ENCODE results near the gene FAM162A.
"Not testable (repeated sequence)": the region's sequence is repeated elsewhere in the genome, so short reads cannot be mapped to it uniquely, and the experiment has no call there.

The FAM162A gene

GRCh38 chr3:122364490-122364889, 19.5 kb upstream of the FAM162A start:
- H3K4me3 Mint-ChIP-seq, result no peak overlapping the region
- ATAC-seq (replicated peaks), result no peak
- no peak overlapping the region for H3K27ac Mint-ChIP-seq
- no peak for DNase-seq
- peaks cover 0 to 2% of the 10 kb centered on the region in 2 donors for H3K4me1 Mint-ChIP-seq
- peaks cover 27 to 55% of the 10 kb centered on the region in 2 donors for H3K36me3 Mint-ChIP-seq
- no peaks in the 10 kb centered on the region for H3K27me3 Mint-ChIP-seq
- no peaks in the 10 kb centered on the region for H3K9me3 Mint-ChIP-seq

GRCh38 chr3:122365073-122365472, 18.9 kb upstream of the FAM162A start:
- Mint-ChIP-seq H3K9me3 (no peaks in the 10 kb centered on the region), H3K4me1 (peaks cover 0 to 2% of the 10 kb centered on the region in 2 donors), H3K27ac (no peak overlapping the region), H3K36me3 (peaks cover 28 to 57% of the 10 kb centered on the region in 2 donors), H3K4me3 (no peak overlapping the region), H3K27me3 (no peaks in the 10 kb centered on the region)
- ATAC-seq (replicated peaks) (no peak), DNase-seq (no peak)

- H3K4me1 Mint-ChIP-seq; H3K9me3 Mint-ChIP-seq; ATAC-seq (replicated peaks); H3K27me3 Mint-ChIP-seq; DNase-seq; H3K27ac Mint-ChIP-seq; H3K4me3 Mint-ChIP-seq: not testable (repeated sequence)
- H3K36me3 Mint-ChIP-seq, result peaks cover 26 to 53% of the 10 kb centered on the region in 2 donors
Measured at GRCh38 chr3:122365582-122366378, 18.2 kb upstream of the FAM162A start.

- DNase-seq (no peak), ATAC-seq (replicated peaks) (no peak)
- H3K4me3 Mint-ChIP-seq, result no peak overlapping the region
- H3K36me3 Mint-ChIP-seq, result peaks cover 29 to 57% of the 10 kb centered on the region in 2 donors
- H3K4me1 Mint-ChIP-seq, result peaks cover 0 to 6% of the 10 kb centered on the region in 2 donors
- no peaks in the 10 kb centered on the region for H3K27me3 Mint-ChIP-seq
- no peaks in the 10 kb centered on the region for H3K9me3 Mint-ChIP-seq
- no peak overlapping the region for H3K27ac Mint-ChIP-seq
Measured at GRCh38 chr3:122366379-122366749, 17.6 kb upstream of the FAM162A start.

- Mint-ChIP-seq H3K4me1 (peaks cover 4 to 12% of the 10 kb centered on the region in 2 donors), H3K27ac (no peak overlapping the region), H3K4me3 (no peak overlapping the region), H3K36me3 (peaks cover 27 to 43% of the 10 kb centered on the region in 2 donors), H3K9me3 (no peaks in the 10 kb centered on the region), H3K27me3 (no peaks in the 10 kb centered on the region)
- no peak for DNase-seq
- ATAC-seq (replicated peaks), result no peak
Measured at GRCh38 chr3:122374034-122374433, 9.9 kb upstream of the FAM162A start.

GRCh38 chr3:122377975-122378374, 6.0 kb upstream of the FAM162A start:
- Mint-ChIP-seq H3K4me3 (no peak overlapping the region), H3K27ac (no peak overlapping the region), H3K9me3 (no peaks in the 10 kb centered on the region), H3K4me1 (peaks cover 17 to 32% of the 10 kb centered on the region in 2 donors), H3K36me3 (peaks cover 22 to 33% of the 10 kb centered on the region in 2 donors), H3K27me3 (no peaks in the 10 kb centered on the region)
- ATAC-seq (replicated peaks) (no peak), DNase-seq (no peak)

- peak within 1 kb of the TSS; percentile 98 for H3K27ac Mint-ChIP-seq
- peak; percentile 80 for DNase-seq
- peaks cover 17 to 20% of the 10 kb centered on the region in 2 donors for H3K36me3 Mint-ChIP-seq
- no peaks in the 10 kb centered on the region for H3K27me3 Mint-ChIP-seq
- ATAC-seq (replicated peaks), result peak; percentile 38 to 46
- H3K9me3 Mint-ChIP-seq, result peaks cover 0 to 7% of the 10 kb centered on the region in 2 donors
- peak within 1 kb of the TSS; percentile 91 to 95 for H3K4me3 Mint-ChIP-seq
- H3K4me1 Mint-ChIP-seq, result peaks cover 32 to 75% of the 10 kb centered on the region in 2 donors
Measured at GRCh38 chr3:122382888-122383666, 905 bp upstream of the FAM162A start, which contains the start of gene MIX23. Gene MIX23, minus strand, starts transcription at chr3:122383231. Its CDS starts 7 bp downstream, at chr3:122383224.

- DNase-seq (no peak), ATAC-seq (replicated peaks) (no peak)
- Mint-ChIP-seq H3K4me3 (no peak overlapping the region), H3K4me1 (peaks cover 29 to 59% of the 10 kb centered on the region in 2 donors), H3K27ac (peak overlapping the region; percentile 4), H3K9me3 (peaks cover 0 to 11% of the 10 kb centered on the region in 2 donors), H3K36me3 (peaks cover 17 to 21% of the 10 kb centered on the region in 2 donors), H3K27me3 (no peaks in the 10 kb centered on the region)
Measured at GRCh38 chr3:122387709-122388108, 3.7 kb downstream of the FAM162A start.

- Mint-ChIP-seq H3K27me3 (no peaks in the 10 kb centered on the region), H3K27ac (no peak overlapping the region), H3K9me3 (peaks cover 0 to 11% of the 10 kb centered on the region in 2 donors), H3K4me1 (peaks cover 27 to 48% of the 10 kb centered on the region in 2 donors), H3K4me3 (no peak overlapping the region), H3K36me3 (peaks cover 17 to 30% of the 10 kb centered on the region in 2 donors)
- DNase-seq (no peak), ATAC-seq (replicated peaks) (no peak)
Measured at GRCh38 chr3:122389197-122389596, 5.2 kb downstream of the FAM162A start.

GRCh38 chr3:122389892-122390291, 5.9 kb downstream of the FAM162A start:
- peaks cover 0 to 11% of the 10 kb centered on the region in 2 donors for H3K9me3 Mint-ChIP-seq
- DNase-seq, result no peak
- H3K36me3 Mint-ChIP-seq, result peaks cover 21 to 34% of the 10 kb centered on the region in 2 donors
- H3K4me3 Mint-ChIP-seq, result no peak overlapping the region
- ATAC-seq (replicated peaks), result no peak
- H3K27ac Mint-ChIP-seq, result no peak overlapping the region
- peaks cover 23 to 45% of the 10 kb centered on the region in 2 donors for H3K4me1 Mint-ChIP-seq
- H3K27me3 Mint-ChIP-seq, result no peaks in the 10 kb centered on the region

- H3K4me1 Mint-ChIP-seq, result peaks cover 28 to 49% of the 10 kb centered on the region in 2 donors
- DNase-seq, result no peak
- no peak overlapping the region for H3K27ac Mint-ChIP-seq
- peaks cover 0 to 11% of the 10 kb centered on the region in 2 donors for H3K9me3 Mint-ChIP-seq
- peaks cover 21 to 38% of the 10 kb centered on the region in 2 donors for H3K36me3 Mint-ChIP-seq
- no peak overlapping the region for H3K4me3 Mint-ChIP-seq
- no peaks in the 10 kb centered on the region for H3K27me3 Mint-ChIP-seq
- no peak for ATAC-seq (replicated peaks)
Measured at GRCh38 chr3:122390665-122391064, 6.7 kb downstream of the FAM162A start.

GRCh38 chr3:122391681-122392446, 7.9 kb downstream of the FAM162A start:
- H3K36me3 Mint-ChIP-seq, result peaks cover 18 to 34% of the 10 kb centered on the region in 2 donors
- peaks cover 23 to 49% of the 10 kb centered on the region in 2 donors for H3K4me1 Mint-ChIP-seq
- ATAC-seq (replicated peaks) (no peak), DNase-seq (no peak)
- H3K27ac Mint-ChIP-seq, result no peak overlapping the region
- H3K9me3 Mint-ChIP-seq, result peaks cover 0 to 11% of the 10 kb centered on the region in 2 donors
- H3K27me3 Mint-ChIP-seq, result no peaks in the 10 kb centered on the region
- no peak overlapping the region for H3K4me3 Mint-ChIP-seq

GRCh38 chr3:122392868-122393844, 9.2 kb downstream of the FAM162A start:
- peak in 1 of 2 donors; percentile 38 for ATAC-seq (replicated peaks)
- peak overlapping the region; percentile 22 for H3K27ac Mint-ChIP-seq
- DNase-seq, result no peak
- H3K9me3 Mint-ChIP-seq, result peaks cover 0 to 4% of the 10 kb centered on the region in 2 donors
- peaks cover 9 to 25% of the 10 kb centered on the region in 2 donors for H3K36me3 Mint-ChIP-seq
- H3K27me3 Mint-ChIP-seq, result no peaks in the 10 kb centered on the region
- no peak overlapping the region for H3K4me3 Mint-ChIP-seq
- peaks cover 19 to 43% of the 10 kb centered on the region in 2 donors for H3K4me1 Mint-ChIP-seq
